ENCODE data around the gene RALGAPA2.

GRCh38 chr20:20691477-20692235, 20.8 kb downstream of the RALGAPA2 start:
- TF ChIP-seq ELF1 (IDR thresholded peaks at IDR 0.05; ENCODE audit: borderline replicate concordance, low read depth), result no peak
- TF ChIP-seq, protein P1, sequence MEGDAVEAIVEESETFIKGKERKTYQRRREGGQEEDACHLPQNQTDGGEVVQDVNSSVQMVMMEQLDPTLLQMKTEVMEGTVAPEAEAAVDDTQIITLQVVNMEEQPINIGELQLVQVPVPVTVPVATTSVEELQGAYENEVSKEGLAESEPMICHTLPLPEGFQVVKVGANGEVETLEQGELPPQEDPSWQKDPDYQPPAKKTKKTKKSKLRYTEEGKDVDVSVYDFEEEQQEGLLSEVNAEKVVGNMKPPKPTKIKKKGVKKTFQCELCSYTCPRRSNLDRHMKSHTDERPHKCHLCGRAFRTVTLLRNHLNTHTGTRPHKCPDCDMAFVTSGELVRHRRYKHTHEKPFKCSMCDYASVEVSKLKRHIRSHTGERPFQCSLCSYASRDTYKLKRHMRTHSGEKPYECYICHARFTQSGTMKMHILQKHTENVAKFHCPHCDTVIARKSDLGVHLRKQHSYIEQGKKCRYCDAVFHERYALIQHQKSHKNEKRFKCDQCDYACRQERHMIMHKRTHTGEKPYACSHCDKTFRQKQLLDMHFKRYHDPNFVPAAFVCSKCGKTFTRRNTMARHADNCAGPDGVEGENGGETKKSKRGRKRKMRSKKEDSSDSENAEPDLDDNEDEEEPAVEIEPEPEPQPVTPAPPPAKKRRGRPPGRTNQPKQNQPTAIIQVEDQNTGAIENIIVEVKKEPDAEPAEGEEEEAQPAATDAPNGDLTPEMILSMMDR (IDR thresholded peaks at IDR 0.05 in 2 of 3, conservative IDR thresholded peaks at IDR 0.05 in 1 of 3; ENCODE audit: borderline replicate concordance in 1 of 3, insufficient read depth in 1 of 3, low read depth in 2 of 3, low read length in 2 of 3), result no peak
- TF ChIP-seq EZH2 (IDR thresholded peaks at IDR 0.05), result no peak
- no peak for TF ChIP-seq CBX3 (IDR thresholded peaks at IDR 0.05; ENCODE audit: low read depth)
- no peak for TF ChIP-seq POLR2A (IDR thresholded peaks at IDR 0.05; ENCODE audit: borderline replicate concordance, extremely low read depth, insufficient read depth, insufficient read length)
- TF ChIP-seq YY1 (IDR thresholded peaks at IDR 0.05; ENCODE audit: extremely low read depth, insufficient replicate concordance, low read depth, low read length), result no peak
- TF ChIP-seq SIN3A (IDR thresholded peaks at IDR 0.05; ENCODE audit: low read depth), result no peak
- no peak for TF ChIP-seq RAD21 (IDR thresholded peaks at IDR 0.05; ENCODE audit: low read depth)
- no peak for TF ChIP-seq EGR1 (IDR thresholded peaks at IDR 0.05; ENCODE audit: low read depth)
- TF ChIP-seq JUND (IDR thresholded peaks at IDR 0.05), result no peak
- TF ChIP-seq TCF7L2 (IDR thresholded peaks at IDR 0.05; ENCODE audit: borderline replicate concordance, extremely low read depth, insufficient read depth, insufficient read length), result no peak
- TF ChIP-seq REST (IDR thresholded peaks at IDR 0.05; ENCODE audit: low read depth), result no peak
- TF ChIP-seq, protein P2, sequence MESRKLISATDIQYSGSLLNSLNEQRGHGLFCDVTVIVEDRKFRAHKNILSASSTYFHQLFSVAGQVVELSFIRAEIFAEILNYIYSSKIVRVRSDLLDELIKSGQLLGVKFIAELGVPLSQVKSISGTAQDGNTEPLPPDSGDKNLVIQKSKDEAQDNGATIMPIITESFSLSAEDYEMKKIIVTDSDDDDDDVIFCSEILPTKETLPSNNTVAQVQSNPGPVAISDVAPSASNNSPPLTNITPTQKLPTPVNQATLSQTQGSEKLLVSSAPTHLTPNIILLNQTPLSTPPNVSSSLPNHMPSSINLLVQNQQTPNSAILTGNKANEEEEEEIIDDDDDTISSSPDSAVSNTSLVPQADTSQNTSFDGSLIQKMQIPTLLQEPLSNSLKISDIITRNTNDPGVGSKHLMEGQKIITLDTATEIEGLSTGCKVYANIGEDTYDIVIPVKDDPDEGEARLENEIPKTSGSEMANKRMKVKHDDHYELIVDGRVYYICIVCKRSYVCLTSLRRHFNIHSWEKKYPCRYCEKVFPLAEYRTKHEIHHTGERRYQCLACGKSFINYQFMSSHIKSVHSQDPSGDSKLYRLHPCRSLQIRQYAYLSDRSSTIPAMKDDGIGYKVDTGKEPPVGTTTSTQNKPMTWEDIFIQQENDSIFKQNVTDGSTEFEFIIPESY (IDR thresholded peaks at IDR 0.05; ENCODE audit: extremely low read depth, insufficient replicate concordance, low read length), result no peak
- no peak for TF ChIP-seq FOSL1 (IDR thresholded peaks at IDR 0.05; ENCODE audit: low read depth)

Data from HCT116 (cell line).